Thyroid gland (tissue), 4 donors: Measurements from ENCODE around the gene TRIM71.

Experiments used
- POLR2A ChIP-seq, 2 donors: fragments of 450-650 bp; IDR thresholded peaks; one replicate each; pipeline ENCODE4 v1.6.1; 2017; ENCODE audit warnings: antibody characterized with exemption in 2 of 2, mild to moderate bottlenecking in 2 of 2, moderate library complexity in 1 of 2
- TF ChIP-seq, protein P1 (sequence below), 6 experiments: fragments of 200-600 bp in 3 of 6; fragments of 450-650 bp in 3 of 6; sonication (generic) in 3 of 6; IDR thresholded peaks; one replicate each; pipeline ENCODE4 v1.5.1; 2016 to 2019; ENCODE audit warnings: antibody characterized with exemption in 6 of 6, mild to moderate bottlenecking in 2 of 6, inconsistent platforms in 1 of 6, moderate library complexity in 1 of 6

DNA sequence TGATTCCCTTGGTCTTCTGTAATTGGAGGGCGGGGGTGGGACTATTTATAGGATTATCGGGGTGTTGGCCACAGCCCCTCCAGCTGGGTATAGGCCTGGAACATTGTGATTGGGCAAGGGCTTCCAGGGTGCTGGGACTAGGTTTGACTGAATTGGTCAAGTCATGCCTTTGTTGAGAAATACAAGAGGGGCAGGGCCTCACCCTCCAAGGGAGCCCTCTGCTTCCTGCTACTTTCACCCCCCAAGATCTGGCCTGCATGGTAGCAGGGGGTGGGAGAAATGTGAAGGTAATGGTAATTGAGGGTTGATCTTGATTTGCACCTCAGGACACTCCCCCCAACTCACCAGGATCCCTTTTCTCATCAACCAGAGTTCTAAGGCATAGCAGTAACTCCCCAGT lies 25.2 kb downstream of the TRIM71 start:
- no peak for TF ChIP-seq POLR2A (IDR thresholded peaks at IDR 0.05)
- TF ChIP-seq, protein P1, sequence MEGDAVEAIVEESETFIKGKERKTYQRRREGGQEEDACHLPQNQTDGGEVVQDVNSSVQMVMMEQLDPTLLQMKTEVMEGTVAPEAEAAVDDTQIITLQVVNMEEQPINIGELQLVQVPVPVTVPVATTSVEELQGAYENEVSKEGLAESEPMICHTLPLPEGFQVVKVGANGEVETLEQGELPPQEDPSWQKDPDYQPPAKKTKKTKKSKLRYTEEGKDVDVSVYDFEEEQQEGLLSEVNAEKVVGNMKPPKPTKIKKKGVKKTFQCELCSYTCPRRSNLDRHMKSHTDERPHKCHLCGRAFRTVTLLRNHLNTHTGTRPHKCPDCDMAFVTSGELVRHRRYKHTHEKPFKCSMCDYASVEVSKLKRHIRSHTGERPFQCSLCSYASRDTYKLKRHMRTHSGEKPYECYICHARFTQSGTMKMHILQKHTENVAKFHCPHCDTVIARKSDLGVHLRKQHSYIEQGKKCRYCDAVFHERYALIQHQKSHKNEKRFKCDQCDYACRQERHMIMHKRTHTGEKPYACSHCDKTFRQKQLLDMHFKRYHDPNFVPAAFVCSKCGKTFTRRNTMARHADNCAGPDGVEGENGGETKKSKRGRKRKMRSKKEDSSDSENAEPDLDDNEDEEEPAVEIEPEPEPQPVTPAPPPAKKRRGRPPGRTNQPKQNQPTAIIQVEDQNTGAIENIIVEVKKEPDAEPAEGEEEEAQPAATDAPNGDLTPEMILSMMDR (IDR thresholded peaks at IDR 0.05) = no peak
